Measurements from ENCODE around the gene AURKA.
"Not testable (repeated sequence)": the region's sequence is repeated elsewhere in the genome, so short reads cannot be mapped to it uniquely, and the experiment has no call there.

Gene AURKA

GRCh38 chr20:56391596-56392131 lies 351 bp downstream of the AURKA start:
- no peak for DNase-seq (ENCODE audit: low read depth, low spot score)

- DNase-seq (ENCODE audit: low read depth, low spot score) = no peak
These were observed 978 bp downstream of the AURKA start for GRCh38 chr20:56391037-56391436.

- DNase-seq (ENCODE audit: low read depth, low spot score) = not testable (repeated sequence)
These were observed 1.6 kb downstream of the AURKA start for GRCh38 chr20:56390396-56390795.

GRCh38 chr20:56389807-56390206 lies 2.2 kb downstream of the AURKA start:
- no peak for DNase-seq (ENCODE audit: low read depth, low spot score)

GRCh38 chr20:56388882-56389281 lies 3.1 kb downstream of the AURKA start:
- no peak for DNase-seq (ENCODE audit: low read depth, low spot score)

GRCh38 chr20:56386219-56386618 lies 5.8 kb downstream of the AURKA start:
- DNase-seq (ENCODE audit: low read depth, low spot score) = no peak

GRCh38 chr20:56385130-56385529 lies 6.9 kb downstream of the AURKA start:
- DNase-seq (ENCODE audit: low read depth, low spot score) = no peak

- no peak for DNase-seq (ENCODE audit: low read depth, low spot score)
These were observed 8.7 kb downstream of the AURKA start for GRCh38 chr20:56383334-56383733.

GRCh38 chr20:56382696-56383095 lies 9.3 kb downstream of the AURKA start:
- DNase-seq (ENCODE audit: low read depth, low spot score) = no peak

- no peak for DNase-seq (ENCODE audit: low read depth, low spot score)
These were observed 10.5 kb downstream of the AURKA start for GRCh38 chr20:56381501-56381900.

- DNase-seq (ENCODE audit: low read depth, low spot score) = no peak
These were observed 11.6 kb downstream of the AURKA start for GRCh38 chr20:56380375-56380774.

GRCh38 chr20:56378386-56378785 lies 13.6 kb downstream of the AURKA start:
- no peak for DNase-seq (ENCODE audit: low read depth, low spot score)

- DNase-seq (ENCODE audit: low read depth, low spot score) = no peak
These were observed 15.7 kb downstream of the AURKA start for GRCh38 chr20:56376331-56376730.

- DNase-seq (ENCODE audit: low read depth, low spot score) = no peak
These were observed 18.1 kb downstream of the AURKA start for GRCh38 chr20:56373942-56374341.

- no peak for DNase-seq (ENCODE audit: low read depth, low spot score)
These were observed 19.2 kb downstream of the AURKA start for GRCh38 chr20:56372850-56373249.

GRCh38 chr20:56371977-56372376 lies 20.0 kb downstream of the AURKA start:
- DNase-seq (ENCODE audit: low read depth, low spot score) = no peak

- DNase-seq (ENCODE audit: low read depth, low spot score) = no peak
These were observed 22.8 kb downstream of the AURKA start for GRCh38 chr20:56369179-56369578.

- DNase-seq (ENCODE audit: low read depth, low spot score) = no peak
These were observed 23.5 kb downstream of the AURKA start for GRCh38 chr20:56368351-56369134.

- DNase-seq (ENCODE audit: low read depth, low spot score) = no peak
These were observed 28.5 kb downstream of the AURKA start for GRCh38 chr20:56363491-56363890.

- no peak for DNase-seq (ENCODE audit: low read depth, low spot score)
These were observed 29.1 kb downstream of the AURKA start for GRCh38 chr20:56362833-56363413.

GRCh38 chr20:56361900-56362299 lies 30.1 kb downstream of the AURKA start:
- DNase-seq (ENCODE audit: low read depth, low spot score) = no peak

- DNase-seq (ENCODE audit: low read depth, low spot score) = no peak
These were observed 31.2 kb downstream of the AURKA start for GRCh38 chr20:56360908-56361205.

- no peak for DNase-seq (ENCODE audit: low read depth, low spot score)
These were observed 31.7 kb downstream of the AURKA start for GRCh38 chr20:56360133-56360907.

Measured in iPS DF 19.7 (cell line).